Fibroblast of lung (primary cell): ENCODE data around the gene PLEKHH2. TPM values are rescaled to one million over a fixed set of nuclear protein-coding genes. Genes with fewer than 3 reads are reported as not detected.

Experiments used
- DNase-seq, 2 donors: peaks; one replicate each; pipeline versions ENCODE4 v3.0.0 to v3.0.0-alpha.2; 2010; ENCODE audit warnings: low read depth in 2 of 2
- H2AFZ ChIP-seq: 2 replicates; pipeline ENCODE4 v1.5.1; 2012; ENCODE audit warnings: low read length, control low read depth, inconsistent platforms
- H3K27ac ChIP-seq: 2 replicates; pipeline ENCODE4 v1.5.1; 2011; ENCODE audit warnings: low read length, control low read depth; ENCODE audit not compliant: insufficient read depth
- H3K27me3 ChIP-seq: 2 replicates; pipeline ENCODE4 v1.5.1; 2011; ENCODE audit warnings: mild to moderate bottlenecking, low read length; ENCODE audit not compliant: control insufficient read depth, insufficient read depth
- H3K36me3 ChIP-seq: 2 replicates; pipeline ENCODE4 v1.5.1; 2011; ENCODE audit warnings: low read length; ENCODE audit not compliant: control insufficient read depth, insufficient read depth
- H3K4me1 ChIP-seq: 2 replicates; pipeline ENCODE4 v1.5.1; 2011; ENCODE audit warnings: low read length; ENCODE audit not compliant: control insufficient read depth, insufficient read depth; ENCODE audit errors: extremely low read depth
- H3K4me2 ChIP-seq: 2 replicates; pipeline ENCODE4 v1.5.1; 2011; ENCODE audit warnings: low read length, control low read depth; ENCODE audit not compliant: insufficient read depth; ENCODE audit errors: extremely low read depth
- H3K4me3 ChIP-seq, 4 experiments: fragments of 200-600 bp in 1 of 4; sonication (generic) in 1 of 4; replicated peaks in 1 of 4; 2 replicates each; pipeline ENCODE4 v1.5.1; 2011 to 2016; ENCODE audit warnings: low read length in 4 of 4, low read depth in 3 of 4, mild to moderate bottlenecking in 3 of 4, control low read depth in 2 of 4, inconsistent platforms in 1 of 4, mixed read lengths in 1 of 4; ENCODE audit not compliant: insufficient read depth in 1 of 4; ENCODE audit errors: control extremely low read depth in 1 of 4
- H3K79me2 ChIP-seq: 2 replicates; pipeline ENCODE4 v1.5.1; 2012; ENCODE audit warnings: mild to moderate bottlenecking, low read length, inconsistent platforms; ENCODE audit not compliant: control insufficient read depth, insufficient read depth
- H3K9ac ChIP-seq: 2 replicates; pipeline ENCODE4 v1.5.1; 2011; ENCODE audit warnings: mild to moderate bottlenecking, low read length, control low read depth; ENCODE audit not compliant: insufficient read depth
- H3K9me3 ChIP-seq: 2 replicates; pipeline ENCODE4 v1.5.1; 2012; ENCODE audit warnings: low read depth, low read length; ENCODE audit not compliant: control insufficient read depth, insufficient read depth
- H4K20me1 ChIP-seq: 2 replicates; pipeline ENCODE4 v1.5.1; 2011; ENCODE audit warnings: low read length; ENCODE audit not compliant: control insufficient read depth, insufficient read depth; ENCODE audit errors: extremely low read depth
- EZH2 ChIP-seq: IDR thresholded peaks from 2 replicates; pipeline ENCODE4 v1.5.1; 2012; ENCODE audit warnings: low read length, control low read depth, mild to moderate bottlenecking; ENCODE audit errors: missing control alignments
- polyA plus RNA-seq, 2 donors: library from polyadenylated mRNA; depleted of rRNA in 1 of 2; stranded (reverse) in 1 of 2; unstranded in 1 of 2; fragments of >200 nt; gene quantifications; 2 replicates each; pipeline ENCODE4 v1.2.1, GENCODE V29; 2011 to 2012; ENCODE audit warnings: missing spikeins in 1 of 2
- total RNA-seq: library from RNA; depleted of rRNA; stranded (reverse); fragments of >200 nt; gene quantifications from 2 replicates; pipeline ENCODE4 v1.2.1, GENCODE V29; 2014
- TF ChIP-seq, protein P1 (sequence below), 2 donors: IDR thresholded peaks in 1 of 2; conservative IDR thresholded peaks in 1 of 2; 1 replicate in 1 of 2; 2 replicates in 1 of 2; pipeline ENCODE4 v1.5.1; 2011 to 2012; ENCODE audit warnings: low read length in 2 of 2, control low read depth in 1 of 2, inconsistent platforms in 1 of 2, low read depth in 1 of 2, mild to moderate bottlenecking in 1 of 2

PLEKHH2 gene
- total and polyA plus RNA-seq, 2 donors (not counting 1 experiment from before 2014, with no cell fraction given): 6.9 to 14.0 TPM

DNA sequence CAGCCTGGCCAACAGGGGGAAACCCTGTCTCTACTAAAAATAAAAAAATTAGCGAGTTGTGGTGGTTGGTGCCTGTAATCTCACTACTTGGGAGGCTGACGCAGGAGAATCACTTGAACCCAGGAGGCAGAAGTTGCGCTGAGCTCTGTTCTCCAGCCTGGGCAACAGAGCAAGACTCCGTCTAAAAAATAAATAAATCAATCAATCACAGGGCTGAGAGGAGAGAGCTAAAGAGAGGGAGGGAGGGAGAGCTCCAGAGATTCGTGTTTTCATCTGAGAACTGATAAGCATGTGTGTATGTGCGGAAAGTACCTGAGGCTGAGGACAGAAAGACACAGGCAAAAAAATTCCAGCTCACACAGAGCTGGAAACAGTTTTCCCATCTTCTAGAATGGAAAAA lies 99.6 kb downstream of the PLEKHH2 start:
- Histone ChIP-seq H3K79me2 (no peaks in the 10 kb centered on the region), H4K20me1 (no peaks in the 10 kb centered on the region), H3K9ac (no peak overlapping the region), H2AFZ (no peak overlapping the region), H3K4me3 (no peak overlapping the region), H3K27me3 (no peaks in the 10 kb centered on the region), H3K27ac (no peak overlapping the region), H3K9me3 (no peaks in the 10 kb centered on the region), H3K4me2 (no peak overlapping the region), H3K36me3 (no peaks in the 10 kb centered on the region), H3K4me1 (peaks cover 4% of the 10 kb centered on the region)
- no peak for TF ChIP-seq EZH2
- TF ChIP-seq, protein P1, sequence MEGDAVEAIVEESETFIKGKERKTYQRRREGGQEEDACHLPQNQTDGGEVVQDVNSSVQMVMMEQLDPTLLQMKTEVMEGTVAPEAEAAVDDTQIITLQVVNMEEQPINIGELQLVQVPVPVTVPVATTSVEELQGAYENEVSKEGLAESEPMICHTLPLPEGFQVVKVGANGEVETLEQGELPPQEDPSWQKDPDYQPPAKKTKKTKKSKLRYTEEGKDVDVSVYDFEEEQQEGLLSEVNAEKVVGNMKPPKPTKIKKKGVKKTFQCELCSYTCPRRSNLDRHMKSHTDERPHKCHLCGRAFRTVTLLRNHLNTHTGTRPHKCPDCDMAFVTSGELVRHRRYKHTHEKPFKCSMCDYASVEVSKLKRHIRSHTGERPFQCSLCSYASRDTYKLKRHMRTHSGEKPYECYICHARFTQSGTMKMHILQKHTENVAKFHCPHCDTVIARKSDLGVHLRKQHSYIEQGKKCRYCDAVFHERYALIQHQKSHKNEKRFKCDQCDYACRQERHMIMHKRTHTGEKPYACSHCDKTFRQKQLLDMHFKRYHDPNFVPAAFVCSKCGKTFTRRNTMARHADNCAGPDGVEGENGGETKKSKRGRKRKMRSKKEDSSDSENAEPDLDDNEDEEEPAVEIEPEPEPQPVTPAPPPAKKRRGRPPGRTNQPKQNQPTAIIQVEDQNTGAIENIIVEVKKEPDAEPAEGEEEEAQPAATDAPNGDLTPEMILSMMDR (conservative IDR thresholded peaks at IDR 0.05 in 1 of 2, IDR thresholded peaks at IDR 0.05 in 1 of 2; ENCODE audit: low read depth in 1 of 2, low read length in 2 of 2): no peak
- no peak for DNase-seq

DNA sequence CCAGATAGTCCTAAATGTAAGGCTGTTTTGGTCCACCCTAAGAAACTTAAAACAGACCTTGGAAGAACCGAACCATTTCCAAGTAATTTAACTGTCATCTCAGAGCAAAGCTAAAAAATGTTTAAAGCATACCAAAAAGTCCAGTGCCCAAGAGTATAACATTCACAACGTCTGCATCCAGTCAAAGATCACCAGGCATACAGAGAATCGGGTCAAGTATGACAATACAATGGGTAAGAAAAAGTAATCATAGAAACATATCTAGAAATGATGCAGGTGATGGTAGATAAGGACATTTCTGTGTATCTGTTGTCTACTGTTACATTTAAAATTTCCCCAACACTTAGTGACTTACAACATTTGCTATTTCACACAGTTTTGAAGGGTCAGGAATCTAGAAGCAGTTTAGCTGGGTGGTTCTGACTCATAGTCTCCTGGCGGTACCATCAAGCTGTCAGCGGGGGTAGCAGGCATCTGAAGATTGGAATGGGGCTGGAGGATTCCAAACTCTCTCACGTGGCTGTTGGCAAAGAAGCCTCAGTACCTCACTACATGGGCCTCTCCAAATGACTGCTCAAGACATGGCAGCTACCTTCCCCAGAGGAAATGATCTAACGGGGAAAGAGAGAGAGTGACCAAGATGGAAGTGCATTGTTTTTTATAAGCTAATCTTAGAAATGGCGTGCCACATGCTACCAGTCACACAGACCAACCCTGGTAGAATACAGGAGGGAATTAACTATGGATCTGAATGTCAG lies 100.2 kb downstream of the PLEKHH2 start:
- H3K4me1 ChIP-seq: peaks cover 4% of the 10 kb centered on the region
- peak overlapping the region; percentile 14 for H2AFZ ChIP-seq
- no peaks in the 10 kb centered on the region for H3K27me3 ChIP-seq
- no peaks in the 10 kb centered on the region for H3K9me3 ChIP-seq
- peak overlapping the region; percentile 29 for H3K27ac ChIP-seq
- H4K20me1 ChIP-seq: no peaks in the 10 kb centered on the region
- no peaks in the 10 kb centered on the region for H3K36me3 ChIP-seq
- no peaks in the 10 kb centered on the region for H3K79me2 ChIP-seq
- H3K9ac ChIP-seq: no peak overlapping the region
- TF ChIP-seq EZH2: no peak
- TF ChIP-seq, protein P1 (conservative IDR thresholded peaks at IDR 0.05 in 1 of 2, IDR thresholded peaks at IDR 0.05 in 1 of 2; ENCODE audit: low read depth in 1 of 2, low read length in 2 of 2): no peak
- peak overlapping the region; percentile 16 for H3K4me2 ChIP-seq
- DNase-seq: peak; percentile 72 to 98
- no peak overlapping the region for H3K4me3 ChIP-seq

DNA sequence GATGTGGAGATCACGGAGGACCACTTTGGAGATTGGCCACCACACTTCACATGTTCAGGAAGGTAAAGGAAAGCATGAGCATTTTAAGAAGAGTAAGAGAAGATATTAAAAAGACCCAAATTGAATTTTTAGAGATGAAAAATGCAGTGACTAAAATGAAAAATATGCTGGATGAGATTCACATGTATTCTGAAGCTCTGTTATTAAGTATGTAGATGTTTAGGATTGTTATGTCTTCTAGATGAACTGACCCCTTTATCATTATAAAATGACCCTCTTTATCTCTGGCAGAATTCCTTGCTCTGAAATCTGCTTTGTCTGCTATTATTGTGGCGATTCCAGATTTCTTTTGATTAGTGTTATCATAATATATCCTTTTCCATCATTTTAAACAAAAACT lies 100.8 kb downstream of the PLEKHH2 start:
- peak overlapping the region; percentile 16 for H3K4me2 ChIP-seq

More for the DNA sequence above, 100.8 kb downstream of the PLEKHH2 start:
- Histone ChIP-seq H3K79me2 (no peaks in the 10 kb centered on the region), H3K4me1 (peaks cover 4% of the 10 kb centered on the region), H3K36me3 (no peaks in the 10 kb centered on the region), H3K9ac (no peak overlapping the region), H3K27me3 (no peaks in the 10 kb centered on the region), H3K27ac (peak overlapping the region; percentile 29), H3K9me3 (no peaks in the 10 kb centered on the region), H2AFZ (peak overlapping the region; percentile 14), H4K20me1 (no peaks in the 10 kb centered on the region), H3K4me3 (no peak overlapping the region)
- no peak for DNase-seq
- no peak for TF ChIP-seq EZH2
- TF ChIP-seq, protein P1 (conservative IDR thresholded peaks at IDR 0.05 in 1 of 2, IDR thresholded peaks at IDR 0.05 in 1 of 2; ENCODE audit: low read depth in 1 of 2, low read length in 2 of 2): no peak
